ENCODE data around the gene TFEB. TPM values are rescaled to one million over a fixed set of nuclear protein-coding genes. Genes with fewer than 3 reads are reported as not detected.

TFEB gene
- total RNA-seq, 1 donor from 2014 or later = 40.3 TPM

DNA sequence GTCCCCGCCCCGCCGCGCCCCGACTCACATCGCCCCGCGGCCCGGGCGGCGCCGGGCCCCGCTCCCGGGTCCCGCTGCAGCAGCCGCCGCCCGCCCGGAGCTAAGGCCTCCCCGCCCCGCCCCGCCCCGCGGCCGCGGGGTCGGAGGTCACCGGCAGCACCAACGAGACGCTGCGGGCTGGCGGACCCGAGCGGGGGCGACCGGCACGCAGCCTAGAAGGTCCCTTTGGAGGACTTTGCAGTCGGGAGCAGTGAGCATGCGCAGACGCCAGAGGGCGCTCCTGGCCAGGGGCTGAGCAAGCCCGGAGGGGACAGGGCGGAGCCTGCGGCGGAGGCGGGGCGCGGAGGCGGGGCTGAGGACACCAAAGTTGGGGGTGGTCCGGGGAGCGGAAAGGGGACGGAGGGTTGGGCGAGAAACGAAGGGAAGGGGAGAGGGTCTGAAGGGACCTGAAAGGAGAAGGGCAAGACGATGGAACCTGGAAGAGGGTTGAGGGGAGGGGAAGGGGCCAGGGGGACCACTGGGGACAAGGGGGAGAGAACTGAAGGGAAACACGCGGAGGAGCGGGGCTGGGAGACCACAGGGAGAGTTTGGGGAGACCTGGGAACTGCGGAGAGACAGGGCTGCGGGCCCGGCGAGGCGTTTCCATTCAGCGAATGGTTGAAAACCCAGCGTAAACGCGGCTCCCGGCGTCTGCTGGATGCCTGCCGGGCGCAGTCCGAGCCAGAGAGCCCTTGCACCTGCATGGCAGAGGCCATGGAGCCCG lies 44.6 kb upstream of the TFEB start, which contains the start of gene FRS3:
FRS3 (minus strand) TSS at position 113 of the 763 bp plus-strand sequence. CDS start 2,913 bp downstream, outside the sequence.
- Histone ChIP-seq H3K4me3 (peak within 1 kb of the TSS; percentile 81), H3K27me3 (no peaks in the 10 kb centered on the region), H3K27ac (peak within 1 kb of the TSS; percentile 85), H3K4me1 (peaks cover 36% of the 10 kb centered on the region), H3K36me3 (peaks cover 16% of the 10 kb centered on the region), H3K9me3 (no peaks in the 10 kb centered on the region)
- intact Hi-C loops (cut with DNase I) = loop anchor here (10.0 kb wide), 1 partner anchor 155 kb away; no protein-coding TSS in a partner anchor
- DNase-seq (peak; percentile 99), ATAC-seq (peak; percentile 94)
- TF ChIP-seq, protein P1, sequence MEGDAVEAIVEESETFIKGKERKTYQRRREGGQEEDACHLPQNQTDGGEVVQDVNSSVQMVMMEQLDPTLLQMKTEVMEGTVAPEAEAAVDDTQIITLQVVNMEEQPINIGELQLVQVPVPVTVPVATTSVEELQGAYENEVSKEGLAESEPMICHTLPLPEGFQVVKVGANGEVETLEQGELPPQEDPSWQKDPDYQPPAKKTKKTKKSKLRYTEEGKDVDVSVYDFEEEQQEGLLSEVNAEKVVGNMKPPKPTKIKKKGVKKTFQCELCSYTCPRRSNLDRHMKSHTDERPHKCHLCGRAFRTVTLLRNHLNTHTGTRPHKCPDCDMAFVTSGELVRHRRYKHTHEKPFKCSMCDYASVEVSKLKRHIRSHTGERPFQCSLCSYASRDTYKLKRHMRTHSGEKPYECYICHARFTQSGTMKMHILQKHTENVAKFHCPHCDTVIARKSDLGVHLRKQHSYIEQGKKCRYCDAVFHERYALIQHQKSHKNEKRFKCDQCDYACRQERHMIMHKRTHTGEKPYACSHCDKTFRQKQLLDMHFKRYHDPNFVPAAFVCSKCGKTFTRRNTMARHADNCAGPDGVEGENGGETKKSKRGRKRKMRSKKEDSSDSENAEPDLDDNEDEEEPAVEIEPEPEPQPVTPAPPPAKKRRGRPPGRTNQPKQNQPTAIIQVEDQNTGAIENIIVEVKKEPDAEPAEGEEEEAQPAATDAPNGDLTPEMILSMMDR (IDR thresholded peaks at IDR 0.05) = peak; percentile 80

- H3K36me3 ChIP-seq = peaks cover 23% of the 10 kb centered on the region
- intact Hi-C loops (cut with DNase I) = no loop called here
- ATAC-seq (no peak), DNase-seq (no peak)
- no peaks in the 10 kb centered on the region for H3K9me3 ChIP-seq
- peak overlapping the region; percentile 68 for H3K27ac ChIP-seq
- peaks cover 30% of the 10 kb centered on the region for H3K4me1 ChIP-seq
- H3K4me3 ChIP-seq = peak overlapping the region; percentile 66
- TF ChIP-seq, protein P1 (IDR thresholded peaks at IDR 0.05) = no peak
- H3K27me3 ChIP-seq = no peaks in the 10 kb centered on the region
Observed at GRCh38 chr6:41779336-41779735, 43.9 kb upstream of the TFEB start.

- no peaks in the 10 kb centered on the region for H3K27me3 ChIP-seq
- no peak overlapping the region for H3K27ac ChIP-seq
- H3K4me1 ChIP-seq = peaks cover 25% of the 10 kb centered on the region
- peaks cover 25% of the 10 kb centered on the region for H3K36me3 ChIP-seq
- no peak for DNase-seq
- TF ChIP-seq, protein P1 (IDR thresholded peaks at IDR 0.05) = no peak
- H3K4me3 ChIP-seq = peak overlapping the region; percentile 66
- intact Hi-C loops (cut with DNase I) = no loop called here
- H3K9me3 ChIP-seq = no peaks in the 10 kb centered on the region
- no peak for ATAC-seq
Observed at GRCh38 chr6:41778895-41779294, 43.5 kb upstream of the TFEB start.

GRCh38 chr6:41777551-41778285 lies 42.3 kb upstream of the TFEB start:
- H3K27me3 ChIP-seq = no peaks in the 10 kb centered on the region
- no peak overlapping the region for H3K27ac ChIP-seq
- H3K9me3 ChIP-seq = no peaks in the 10 kb centered on the region
- peaks cover 19% of the 10 kb centered on the region for H3K4me1 ChIP-seq
- H3K4me3 ChIP-seq = no peak overlapping the region
- TF ChIP-seq, protein P1 (IDR thresholded peaks at IDR 0.05) = no peak
- no peak for DNase-seq
- intact Hi-C loops (cut with DNase I) = no loop called here
- ATAC-seq = no peak
- H3K36me3 ChIP-seq = peaks cover 37% of the 10 kb centered on the region

GRCh38 chr6:41775293-41775882 lies 40.0 kb upstream of the TFEB start:
- TF ChIP-seq, protein P1 (IDR thresholded peaks at IDR 0.05) = no peak
- Histone ChIP-seq H3K9me3 (no peaks in the 10 kb centered on the region), H3K4me1 (peaks cover 9% of the 10 kb centered on the region), H3K36me3 (peaks cover 59% of the 10 kb centered on the region), H3K27me3 (no peaks in the 10 kb centered on the region), H3K4me3 (no peak overlapping the region), H3K27ac (no peak overlapping the region)
- ATAC-seq = no peak
- no peak for DNase-seq
- intact Hi-C loops (cut with DNase I) = no loop called here
